Psoas muscle (tissue), 8 donors: ENCODE results near the gene CES2. TPM values are rescaled to one million over a fixed set of nuclear protein-coding genes. Genes with fewer than 3 reads are reported as not detected.
"Not testable (repeated sequence)": the region's sequence is repeated elsewhere in the genome, so short reads cannot be mapped to it uniquely, and the experiment has no call there.

Experiments used
- ATAC-seq, 4 donors: fragments of 200-7000 bp; cut with Tn5 transposase; one replicate each; pipeline ENCODE4 v1.9.1; 2020; ENCODE audit warnings: moderate library complexity in 3 of 4, mild to moderate bottlenecking in 2 of 4
- DNase-seq, 2 donors: peaks; one replicate each; pipeline ENCODE4 v3.0.0-alpha.2; 2020
- H3K27ac ChIP-seq: fragments of 200-600 bp; one replicate; pipeline ENCODE4 v1.8.0; 2022
- H3K27me3 ChIP-seq, 3 donors: fragments of 200-600 bp in 1 of 3; one replicate each; pipeline versions ENCODE4 v1.6.1 to v1.8.0; 2013 to 2022; ENCODE audit warnings: low read length in 2 of 3, mild to moderate bottlenecking in 2 of 3, moderate library complexity in 1 of 3; ENCODE audit not compliant: insufficient read depth in 3 of 3
- H3K36me3 ChIP-seq, 2 donors: fragments of 200-600 bp in 1 of 2; one replicate each; pipeline versions ENCODE4 v1.6.1 to v1.8.0; 2013 to 2022; ENCODE audit warnings: low read depth in 1 of 2, mild to moderate bottlenecking in 1 of 2, moderate library complexity in 1 of 2; ENCODE audit not compliant: insufficient read depth in 1 of 2
- H3K4me1 ChIP-seq: fragments of 200-600 bp; one replicate; pipeline ENCODE4 v1.8.0; 2022
- H3K4me3 ChIP-seq: fragments of 200-600 bp; one replicate; pipeline ENCODE4 v1.8.0; 2022; ENCODE audit warnings: mild to moderate bottlenecking
- H3K9me3 ChIP-seq: fragments of 200-600 bp; one replicate; pipeline ENCODE4 v1.8.0; 2022
- CTCF ChIP-seq: fragments of 200-600 bp; IDR thresholded peaks from one replicate; pipeline ENCODE4 v1.8.0; 2022; ENCODE audit warnings: antibody characterized with exemption
- WGBS, 3 donors: extraction: QIAGEN DNeasy Blood & Tissue Kit; methylation state at CpG; one replicate each; pipeline versions ENCODE4 v1.1.6 to v1.1.7; 2013; 5-methylcytosine and 5-hydroxymethylcytosine counted together
- intact Hi-C, 2 donors: fragments of 100-400 bp; cut with DNase I; formaldehyde crosslinking; loops; one replicate each; pipeline versions ENCODE4 v1.11.0 to v1.14.2; 2022
- polyA plus RNA-seq, 3 donors: library from polyadenylated mRNA; stranded (reverse); fragments of 200-250 nt; gene quantifications; one replicate each; pipeline ENCODE4 v1.2.3, GENCODE V29; 2013
- total RNA-seq, 4 donors: library from RNA; stranded (reverse); fragmentation: NEBNext Ultra II Directional in 2 of 4; extraction: Animal tissue kit (Norgen Biotek cat#: 25700) in 2 of 4; gene quantifications; one replicate each; pipeline versions ENCODE4 v1.2.1 to v1.2.4, GENCODE V29; 2021 to 2023
- donor health status: healthy with polysubstance abuse.
- donor health status: DM: no; HTN: no; CAD: no; lungs with moderate emphysema.
- donor health status: Bipolar disorder and iron deficiency.
- donor health status: healthy.
- donor health status: DM: yes; HTN: yes; CAD: no.
- donor health status: DM: no; HTN: no; CAD: no.
- donor health status: DM: no; HTN: no; CAD: no.
- donor health status: DM: yes; HTN: yes; CAD: no.

CES2 gene
- total and polyA plus RNA-seq, 7 donors = 12.8 to 92.8 (median 22.7) TPM

GRCh38 chr16:66933776-66934137 is 1.6 kb upstream of the CES2 start:
- Histone ChIP-seq H3K4me1 (peaks cover 47% of the 10 kb centered on the region), H3K9me3 (no peaks in the 10 kb centered on the region), H3K27me3 (no peaks in the 10 kb centered on the region), H3K36me3 (peaks cover 0 to 38% of the 10 kb centered on the region in 2 donors), H3K4me3 (peak overlapping the region; percentile 91), H3K27ac (peak overlapping the region; percentile 91)
- WGBS, 3 donors = 1 to 2% (median 2%) methylated on average over 12 of the region's 12 CpGs
- TF ChIP-seq CTCF = no peak
- DNase-seq = no peak
- intact Hi-C loops = loop anchor here in 1 of 2 donors (5.0 kb wide), 1 partner anchor 36 kb away; no protein-coding TSS in a partner anchor
- ATAC-seq = peak; percentile 1 to 7 (median 5)

GRCh38 chr16:66934138-66934838 is 1.0 kb upstream of the CES2 start, which contains the start of gene CIAO2B:
TSS of gene CIAO2B (minus strand) at chr16:66934402. CDS start at chr16:66934364, 38 bp downstream.
- H3K27me3 ChIP-seq = no peaks in the 10 kb centered on the region
- ATAC-seq = peak; percentile 77 to 88 (median 79)
- no peak for TF ChIP-seq CTCF
- H3K27ac ChIP-seq = peak within 1 kb of the TSS; percentile 91
- H3K9me3 ChIP-seq = no peaks in the 10 kb centered on the region
- DNase-seq = peak; percentile 93 to 95
- WGBS, 3 donors = 0% methylated on average over 65 to 76 of the region's 76 CpGs
- intact Hi-C loops = loop anchor here in 1 of 2 donors (5.0 kb wide), 1 partner anchor 37 kb away; no protein-coding TSS in a partner anchor
- H3K4me3 ChIP-seq = peak within 1 kb of the TSS; percentile 91
- peaks cover 42% of the 10 kb centered on the region for H3K4me1 ChIP-seq
- peaks cover 0 to 44% of the 10 kb centered on the region in 2 donors for H3K36me3 ChIP-seq

GRCh38 chr16:66934839-66935313 is 440 bp upstream of the CES2 start:
- peaks cover 0 to 49% of the 10 kb centered on the region in 2 donors for H3K36me3 ChIP-seq
- not testable (repeated sequence) for DNase-seq
- 0 to 1% (median 0%) methylated on average over 15 to 19 of the region's 24 CpGs for WGBS, 3 donors

GRCh38 chr16:66936462-66936861 is 1.1 kb downstream of the CES2 start:
- no peak for TF ChIP-seq CTCF
- peak overlapping the region; percentile 91 for H3K27ac ChIP-seq
- ATAC-seq (no peak), DNase-seq (peak in 1 of 2 donors; percentile 10)
- intact Hi-C loops = no loop called here
- peak overlapping the region; percentile 91 for H3K4me3 ChIP-seq
- peaks cover 0 to 65% of the 10 kb centered on the region in 2 donors for H3K36me3 ChIP-seq
- 55 to 69% (median 56%) methylated on average over 6 of the region's 6 CpGs for WGBS, 3 donors
- H3K4me1 ChIP-seq = peaks cover 28% of the 10 kb centered on the region
- no peaks in the 10 kb centered on the region for H3K27me3 ChIP-seq
- no peaks in the 10 kb centered on the region for H3K9me3 ChIP-seq

More at GRCh38 chr16:66934839-66935313, 440 bp upstream of the CES2 start:
- ATAC-seq = peak in 2 of 4 donors; percentile 0 to 1
- H3K9me3 ChIP-seq, H3K27me3 ChIP-seq: not testable (repeated sequence)
- H3K4me3 ChIP-seq = peak overlapping the region; percentile 91
- H3K4me1 ChIP-seq = peaks cover 36% of the 10 kb centered on the region
- intact Hi-C loops = loop anchor here in 1 of 2 donors (5.0 kb wide), 1 partner anchor 38 kb away; no protein-coding TSS in a partner anchor
- H3K27ac ChIP-seq = peak overlapping the region; percentile 91

- ATAC-seq (no peak), DNase-seq (peak in 1 of 2 donors; percentile 22)
- TF ChIP-seq CTCF = no peak
- peaks cover 0 to 67% of the 10 kb centered on the region in 2 donors for H3K36me3 ChIP-seq
- peaks cover 26% of the 10 kb centered on the region for H3K4me1 ChIP-seq
- 69 to 83% (median 77%) methylated on average over 4 of the region's 4 CpGs for WGBS, 3 donors
- peak overlapping the region; percentile 91 for H3K27ac ChIP-seq
- no peaks in the 10 kb centered on the region for H3K9me3 ChIP-seq
- intact Hi-C loops = no loop called here
- H3K27me3 ChIP-seq = no peaks in the 10 kb centered on the region
- H3K4me3 ChIP-seq = peak overlapping the region; percentile 91
Observed at GRCh38 chr16:66936889-66937554, 1.7 kb downstream of the CES2 start.
